ENCODE measurements around the gene LRRC8D. TPM values are rescaled to one million over a fixed set of nuclear protein-coding genes. Genes with fewer than 3 reads are reported as not detected.

Gene LRRC8D
- total and polyA plus RNA-seq, 2 experiments from 2014 or later, result 23.6 to 48.8 TPM

- no peaks in the 10 kb centered on the region for H3K27me3 ChIP-seq (ENCODE audit: insufficient read depth)
- no peak overlapping the region for H3K4me3 ChIP-seq
- H3K4me1 Mint-ChIP-seq, result peaks cover 24% of the 10 kb centered on the region
- peaks cover 32% of the 10 kb centered on the region for H3K79me2 ChIP-seq (replicated peaks; ENCODE audit: insufficient read depth)
- TF ChIP-seq EZH2phosphoT487 (IDR thresholded peaks at IDR 0.05; ENCODE audit: unreplicated experiment) (no peak), ZNF331 (CRISPR knock-in tag; IDR thresholded peaks at IDR 0.05; ENCODE audit: low read depth) (no peak), STAT1 (IDR thresholded peaks at IDR 0.05; ENCODE audit: unreplicated experiment) (no peak), REST (IDR thresholded peaks at IDR 0.05; ENCODE audit: unreplicated experiment) (no peak), ZNF462 (CRISPR knock-in tag; IDR thresholded peaks at IDR 0.05) (no peak), EZH2 (IDR thresholded peaks at IDR 0.05; ENCODE audit: low read depth, unreplicated experiment) (no peak), CREB1 (CRISPR knock-in tag; IDR thresholded peaks at IDR 0.05; ENCODE audit: low read depth) (no peak), ETS1 (IDR thresholded peaks at IDR 0.05) (no peak), JUNB (IDR thresholded peaks at IDR 0.05; ENCODE audit: unreplicated experiment) (no peak), ZNF114 (CRISPR knock-in tag; IDR thresholded peaks at IDR 0.05) (no peak), CTCF (conservative IDR thresholded peaks at IDR 0.05; ENCODE audit: low read depth in 2 of 2) (no peak), NANOG (IDR thresholded peaks at IDR 0.05; ENCODE audit: borderline replicate concordance) (no peak), POLR2AphosphoS5 (IDR thresholded peaks at IDR 0.05; ENCODE audit: low read depth) (no peak)
- no peak overlapping the region for H3K27ac ChIP-seq (ENCODE audit: low read depth)
- DNase-seq (ENCODE audit: low spot score) (no peak), ATAC-seq (no peak)
- H3K4me2 ChIP-seq, result no peak overlapping the region
- 0 out of 2 replicates have a peak, but pooled peaks cover 6% of the 10 kb centered on the region for H3F3A ChIP-seq (replicated peaks; ENCODE audit: low read depth)
- no peaks in the 10 kb centered on the region for H4K20me1 ChIP-seq (replicated peaks; ENCODE audit: insufficient read depth)
- H3K27me3 Mint-ChIP-seq (ENCODE audit: insufficient read depth, low read depth, poor library complexity), result no peaks in the 10 kb centered on the region
- H3K27ac Mint-ChIP-seq, result no peak overlapping the region
- H2AFZ ChIP-seq, result no peak overlapping the region
- peaks cover 7% of the 10 kb centered on the region; the same call in 1 of the 2 replicates for H3K36me3 ChIP-seq (ENCODE audit: insufficient read depth)
- peaks cover 25% of the 10 kb centered on the region for H3K4me1 ChIP-seq (ENCODE audit: insufficient read depth)
- no peaks in the 10 kb centered on the region for H3K9me2 ChIP-seq (ENCODE audit: insufficient read depth)
- H3K36me3 Mint-ChIP-seq (ENCODE audit: low read depth), result peaks cover 68% of the 10 kb centered on the region
- no peak overlapping the region for H3K4me3 Mint-ChIP-seq
- peaks cover 10% of the 10 kb centered on the region; the same call in 2 of the 3 replicates for H3K9me3 Mint-ChIP-seq
Observed at GRCh38 chr1:89922911-89923310, 102.1 kb downstream of the LRRC8D start.
